Ishikawa (cell line): ENCODE data around the gene BRD7.

Experiments used
- CEBPB ChIP-seq: IDR thresholded peaks from 2 replicates; pipeline ENCODE4 v1.6.1; 2012
- CREB1 ChIP-seq: IDR thresholded peaks from 2 replicates; pipeline ENCODE4 v1.6.1; 2012; ENCODE audit warnings: low read depth
- EGR1 ChIP-seq: IDR thresholded peaks from 2 replicates; pipeline ENCODE4 v1.6.1; 2012
- EP300 ChIP-seq: IDR thresholded peaks from 2 replicates; pipeline ENCODE4 v1.6.1; 2012; ENCODE audit warnings: borderline replicate concordance
- FOXM1 ChIP-seq: IDR thresholded peaks from 2 replicates; pipeline ENCODE4 v1.6.1; 2012; ENCODE audit warnings: low read depth, borderline replicate concordance
- MAX ChIP-seq: IDR thresholded peaks from 2 replicates; pipeline ENCODE4 v1.6.1; 2012
- NFIC ChIP-seq: IDR thresholded peaks from 2 replicates; pipeline ENCODE4 v1.6.1; 2012
- RAD21 ChIP-seq: IDR thresholded peaks from 2 replicates; pipeline ENCODE4 v1.6.1; 2012; ENCODE audit warnings: low read depth
- TAF1 ChIP-seq: IDR thresholded peaks from 2 replicates; pipeline ENCODE4 v1.6.1; 2012; ENCODE audit warnings: low read depth, mild to moderate bottlenecking
- TCF12 ChIP-seq: IDR thresholded peaks from 2 replicates; pipeline ENCODE4 v1.6.1; 2012; ENCODE audit warnings: low read depth
- TEAD4 ChIP-seq: IDR thresholded peaks from 2 replicates; pipeline ENCODE4 v1.6.1; 2012
- USF1 ChIP-seq: IDR thresholded peaks from 2 replicates; pipeline ENCODE4 v1.6.1; 2012
- YY1 ChIP-seq: IDR thresholded peaks from 2 replicates; pipeline ENCODE4 v1.6.1; 2012; ENCODE audit warnings: low read depth
- ZBTB7A ChIP-seq: IDR thresholded peaks from 2 replicates; pipeline ENCODE4 v1.6.1; 2012; ENCODE audit warnings: low read depth
- TF ChIP-seq, protein P1 (sequence below): IDR thresholded peaks from 2 replicates; pipeline ENCODE4 v1.6.1; 2012; ENCODE audit warnings: low read depth, mild to moderate bottlenecking

The BRD7 gene

DNA sequence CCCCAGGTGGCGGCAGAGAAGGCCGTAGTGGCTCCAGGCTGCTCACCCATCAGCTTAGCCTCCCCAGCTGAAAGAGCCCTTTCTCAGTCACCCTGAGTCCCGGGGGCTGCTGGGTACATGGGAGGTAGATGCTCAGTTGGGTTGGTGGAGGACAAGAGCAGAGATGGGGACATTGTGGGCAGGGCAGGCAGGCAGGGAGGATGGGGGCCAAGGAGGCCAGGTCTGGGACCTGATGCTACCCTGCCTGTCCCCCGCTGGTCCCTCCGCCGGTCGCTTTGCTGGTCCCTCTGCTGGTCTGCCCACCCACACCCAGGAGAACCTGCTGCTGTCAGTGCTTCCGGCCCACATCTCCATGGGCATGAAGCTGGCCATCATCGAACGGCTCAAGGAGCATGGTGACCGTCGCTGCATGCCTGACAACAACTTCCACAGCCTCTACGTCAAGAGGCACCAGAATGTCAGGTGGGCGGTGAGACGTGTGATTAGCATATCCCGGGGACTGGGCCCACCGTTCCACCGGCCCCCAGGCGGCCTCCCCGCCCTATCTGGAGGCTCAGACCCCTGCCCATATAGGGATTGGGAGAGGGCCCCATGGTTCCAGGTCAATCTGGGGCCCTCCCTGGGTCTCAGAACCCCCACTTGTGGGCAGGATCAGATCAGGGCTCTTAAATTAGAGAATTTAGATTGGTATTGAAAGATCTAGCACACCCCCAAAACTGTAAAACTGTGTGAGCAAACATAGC is 75.6 kb downstream of the BRD7 start:
- TF ChIP-seq TEAD4: no peak
- no peak for TF ChIP-seq TCF12

- TF ChIP-seq MAX (no peak), CREB1 (no peak), TEAD4 (no peak)
- TF ChIP-seq, protein P1, sequence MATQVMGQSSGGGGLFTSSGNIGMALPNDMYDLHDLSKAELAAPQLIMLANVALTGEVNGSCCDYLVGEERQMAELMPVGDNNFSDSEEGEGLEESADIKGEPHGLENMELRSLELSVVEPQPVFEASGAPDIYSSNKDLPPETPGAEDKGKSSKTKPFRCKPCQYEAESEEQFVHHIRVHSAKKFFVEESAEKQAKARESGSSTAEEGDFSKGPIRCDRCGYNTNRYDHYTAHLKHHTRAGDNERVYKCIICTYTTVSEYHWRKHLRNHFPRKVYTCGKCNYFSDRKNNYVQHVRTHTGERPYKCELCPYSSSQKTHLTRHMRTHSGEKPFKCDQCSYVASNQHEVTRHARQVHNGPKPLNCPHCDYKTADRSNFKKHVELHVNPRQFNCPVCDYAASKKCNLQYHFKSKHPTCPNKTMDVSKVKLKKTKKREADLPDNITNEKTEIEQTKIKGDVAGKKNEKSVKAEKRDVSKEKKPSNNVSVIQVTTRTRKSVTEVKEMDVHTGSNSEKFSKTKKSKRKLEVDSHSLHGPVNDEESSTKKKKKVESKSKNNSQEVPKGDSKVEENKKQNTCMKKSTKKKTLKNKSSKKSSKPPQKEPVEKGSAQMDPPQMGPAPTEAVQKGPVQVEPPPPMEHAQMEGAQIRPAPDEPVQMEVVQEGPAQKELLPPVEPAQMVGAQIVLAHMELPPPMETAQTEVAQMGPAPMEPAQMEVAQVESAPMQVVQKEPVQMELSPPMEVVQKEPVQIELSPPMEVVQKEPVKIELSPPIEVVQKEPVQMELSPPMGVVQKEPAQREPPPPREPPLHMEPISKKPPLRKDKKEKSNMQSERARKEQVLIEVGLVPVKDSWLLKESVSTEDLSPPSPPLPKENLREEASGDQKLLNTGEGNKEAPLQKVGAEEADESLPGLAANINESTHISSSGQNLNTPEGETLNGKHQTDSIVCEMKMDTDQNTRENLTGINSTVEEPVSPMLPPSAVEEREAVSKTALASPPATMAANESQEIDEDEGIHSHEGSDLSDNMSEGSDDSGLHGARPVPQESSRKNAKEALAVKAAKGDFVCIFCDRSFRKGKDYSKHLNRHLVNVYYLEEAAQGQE: no peak
These were observed 76.2 kb downstream of the BRD7 start for GRCh38 chr16:50292566-50292948.

- TF ChIP-seq USF1: no peak
- no peak for TF ChIP-seq CREB1
- no peak for TF ChIP-seq TEAD4
- no peak for TF ChIP-seq TCF12
- TF ChIP-seq FOXM1: no peak
- no peak for TF ChIP-seq NFIC
- TF ChIP-seq EP300: no peak
- TF ChIP-seq TAF1: no peak
- no peak for TF ChIP-seq MAX
- no peak for TF ChIP-seq RAD21
- no peak for TF ChIP-seq EGR1
- TF ChIP-seq CEBPB: no peak
- TF ChIP-seq, protein P1: no peak
- TF ChIP-seq YY1: no peak
- no peak for TF ChIP-seq ZBTB7A
These were observed 76.8 kb downstream of the BRD7 start for GRCh38 chr16:50291719-50292565.

DNA sequence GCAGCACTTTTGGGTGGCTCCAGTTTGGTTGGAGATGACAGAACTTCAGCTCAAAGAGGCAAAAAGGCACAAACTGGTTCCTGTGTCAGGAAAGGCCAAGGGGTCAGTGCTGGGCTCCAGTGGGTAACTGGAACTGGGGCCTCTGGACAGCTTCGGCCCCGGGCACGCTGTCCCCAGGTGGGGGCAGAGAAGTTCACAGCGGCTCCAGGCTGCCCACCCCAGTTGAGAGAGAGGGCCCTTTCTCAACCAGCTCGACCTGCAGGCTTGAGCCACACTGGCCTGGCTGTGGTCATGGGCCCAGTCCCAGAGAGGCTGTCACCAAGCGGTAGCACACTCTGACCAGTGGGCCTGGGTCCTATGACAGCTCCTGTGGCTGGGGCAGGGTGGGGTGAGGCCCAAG is 77.9 kb downstream of the BRD7 start:
- no peak for TF ChIP-seq ZBTB7A
- TF ChIP-seq, protein P1: no peak
- TF ChIP-seq USF1: no peak
- TF ChIP-seq EGR1: no peak
- no peak for TF ChIP-seq YY1
- TF ChIP-seq CREB1: no peak
- no peak for TF ChIP-seq NFIC
- TF ChIP-seq TAF1: no peak
- no peak for TF ChIP-seq MAX
